Putamen (tissue), 1 donor: Measurements from ENCODE around the gene ABI1.
"Not testable (repeated sequence)": the region's sequence is repeated elsewhere in the genome, so short reads cannot be mapped to it uniquely, and the experiment has no call there.

ENCODE experiments used
- DNase-seq: peaks from one replicate; pipeline ENCODE4 v3.0.0-alpha.2; 2016; ENCODE audit warnings: low spot score

ABI1 gene

GRCh38 chr10:26860443-26861204 lies at the start of gene ABI1:
Gene ABI1 (minus strand): TSS chr10:26860958. CDS start chr10:26860863, 95 bp downstream.
- DNase-seq, result peak; percentile 99

DNA sequence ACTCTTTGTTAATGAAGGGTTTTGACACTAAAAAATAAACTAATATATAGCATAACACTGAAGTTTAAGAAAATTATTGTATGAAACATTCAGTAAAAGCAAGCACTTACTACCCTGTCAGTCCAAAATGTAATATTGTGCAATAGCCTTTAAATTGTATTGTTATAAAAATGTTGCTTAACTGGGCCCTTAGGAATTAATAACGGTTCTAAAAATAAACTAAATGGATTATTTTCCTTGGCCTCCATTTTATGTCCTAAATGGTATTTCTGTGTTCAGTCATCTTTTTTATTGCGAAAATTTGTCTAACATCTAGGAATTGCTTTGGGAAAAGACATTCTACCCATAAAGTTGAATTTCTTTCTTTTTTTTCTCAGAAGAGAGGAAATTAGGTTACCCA lies 49.0 kb upstream of the ABI1 start:
- no peak for DNase-seq

- DNase-seq, result not testable (repeated sequence)
Observed at GRCh38 chr10:26905253-26905781, 44.6 kb upstream of the ABI1 start.

GRCh38 chr10:26903431-26904217 lies 42.9 kb upstream of the ABI1 start:
- DNase-seq, result no peak

DNA sequence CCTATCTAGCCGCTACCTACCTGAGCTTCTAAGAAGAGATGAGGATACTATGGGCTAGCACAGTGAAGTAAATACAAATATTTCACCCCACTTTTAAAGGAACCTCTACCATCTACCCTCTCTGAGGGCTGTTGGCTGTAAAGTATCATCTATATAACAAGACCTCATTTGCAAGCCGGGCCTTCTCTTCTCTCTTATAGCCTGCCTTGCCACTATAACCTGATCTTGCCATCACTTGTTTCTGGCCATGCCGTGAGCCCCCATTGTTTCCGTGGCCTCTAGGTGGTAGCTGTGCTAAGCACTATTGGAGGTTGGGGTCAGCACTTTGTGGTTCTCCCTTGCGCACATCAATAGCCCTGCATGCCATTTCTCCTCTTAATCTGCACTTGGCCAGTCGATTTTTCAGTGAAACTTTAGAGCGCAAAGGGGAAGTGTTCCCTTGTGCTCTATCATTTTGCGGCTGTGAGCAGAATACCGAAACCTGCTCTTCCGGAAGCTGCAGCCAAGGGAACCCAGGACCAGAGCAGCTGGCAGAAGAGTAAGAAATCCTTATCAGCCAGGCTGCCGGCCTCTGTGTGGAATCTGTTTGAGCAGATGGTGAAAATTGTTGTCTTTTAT lies 31.7 kb upstream of the ABI1 start:
- DNase-seq, result not testable (repeated sequence)

- no peak for DNase-seq
Observed at GRCh38 chr10:26890956-26891355, 30.2 kb upstream of the ABI1 start.

DNA sequence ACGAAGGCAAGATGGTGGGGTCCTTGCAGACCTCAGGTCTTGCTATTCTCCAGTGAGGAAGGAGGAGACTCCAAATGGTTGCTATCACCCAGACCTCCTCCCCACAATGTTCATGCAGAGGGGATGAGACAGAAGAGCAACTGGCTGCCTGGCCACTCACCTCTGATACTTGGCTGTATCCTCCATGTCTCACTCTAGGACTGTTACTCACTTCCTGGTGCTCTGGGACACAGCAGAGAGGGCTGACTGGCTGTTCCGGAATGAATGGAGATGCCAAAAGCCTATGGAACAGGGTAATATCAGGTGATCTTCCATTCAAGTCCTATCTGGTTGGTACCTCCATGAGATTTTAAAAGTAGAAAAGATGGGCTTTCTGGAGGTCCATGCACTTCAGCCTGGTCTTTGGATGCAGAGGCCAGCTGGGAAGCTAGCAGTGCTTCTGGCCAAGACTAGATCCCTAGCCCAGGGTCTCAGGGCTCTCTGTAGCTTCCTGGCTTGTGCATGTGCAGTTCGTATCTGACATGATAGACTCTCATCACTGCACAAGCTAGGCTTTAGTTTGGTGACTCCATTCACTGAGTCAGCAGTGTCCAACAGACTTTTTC lies 27.0 kb upstream of the ABI1 start:
- no peak for DNase-seq

DNA sequence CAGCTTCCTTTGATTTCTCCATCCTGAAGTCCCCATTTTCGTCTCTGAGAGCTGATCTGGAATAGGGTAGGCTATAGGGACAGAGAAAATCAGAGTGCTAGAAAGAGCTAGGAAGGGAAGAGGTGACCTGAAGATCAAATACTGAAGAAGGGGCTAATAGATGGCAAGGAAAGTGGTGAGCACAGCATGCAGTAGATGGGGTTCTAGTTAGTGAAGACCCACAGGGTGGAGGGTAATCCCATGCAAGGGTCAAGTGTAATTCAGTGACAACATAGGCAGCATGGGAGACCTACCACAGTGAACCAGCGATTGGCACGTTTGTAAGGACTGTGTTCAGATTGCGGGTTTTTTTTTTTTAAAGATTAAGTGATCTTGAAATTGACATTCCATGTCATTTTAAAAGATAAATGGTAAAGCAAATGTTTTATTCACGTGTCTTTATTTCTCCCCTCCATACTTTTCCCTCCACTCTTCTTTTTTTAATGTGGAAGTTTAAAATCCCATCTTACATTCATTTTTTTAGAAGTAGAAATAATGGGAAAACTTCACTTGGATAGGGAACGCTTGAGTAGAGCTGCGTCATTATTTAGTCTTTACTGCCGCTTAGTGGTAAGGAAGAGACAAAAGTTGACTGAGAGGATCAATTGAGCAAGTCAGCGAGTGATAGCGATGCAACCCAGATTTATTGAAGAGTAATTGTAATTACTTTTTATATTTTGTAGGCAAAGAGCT lies 21.0 kb upstream of the ABI1 start:
- peak; percentile 63 for DNase-seq

GRCh38 chr10:26879744-26880143 lies 19.0 kb upstream of the ABI1 start:
- no peak for DNase-seq

DNA sequence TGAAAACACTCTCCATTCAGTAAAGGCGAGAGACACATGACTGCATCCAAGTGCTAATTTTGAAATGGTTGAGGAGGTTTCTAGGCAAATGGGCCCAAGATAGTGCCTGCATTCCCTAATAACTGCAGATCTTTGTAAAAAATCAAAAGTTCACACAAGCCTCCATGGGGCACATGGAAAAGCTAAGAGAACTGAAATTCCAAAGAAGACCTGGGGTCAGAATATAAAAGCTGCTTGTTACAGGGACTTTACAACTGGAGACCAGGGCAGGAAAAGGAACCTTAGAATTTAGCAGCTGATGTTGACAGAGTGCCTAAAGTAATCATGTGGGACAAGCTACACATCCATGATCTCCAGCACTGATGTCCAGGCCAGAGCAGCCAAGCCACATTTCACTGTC lies 10.0 kb upstream of the ABI1 start:
- no peak for DNase-seq

- DNase-seq, result no peak
Observed at GRCh38 chr10:26869528-26869927, 8.8 kb upstream of the ABI1 start.

GRCh38 chr10:26863351-26864076 lies 2.8 kb upstream of the ABI1 start:
- DNase-seq, result no peak

DNA sequence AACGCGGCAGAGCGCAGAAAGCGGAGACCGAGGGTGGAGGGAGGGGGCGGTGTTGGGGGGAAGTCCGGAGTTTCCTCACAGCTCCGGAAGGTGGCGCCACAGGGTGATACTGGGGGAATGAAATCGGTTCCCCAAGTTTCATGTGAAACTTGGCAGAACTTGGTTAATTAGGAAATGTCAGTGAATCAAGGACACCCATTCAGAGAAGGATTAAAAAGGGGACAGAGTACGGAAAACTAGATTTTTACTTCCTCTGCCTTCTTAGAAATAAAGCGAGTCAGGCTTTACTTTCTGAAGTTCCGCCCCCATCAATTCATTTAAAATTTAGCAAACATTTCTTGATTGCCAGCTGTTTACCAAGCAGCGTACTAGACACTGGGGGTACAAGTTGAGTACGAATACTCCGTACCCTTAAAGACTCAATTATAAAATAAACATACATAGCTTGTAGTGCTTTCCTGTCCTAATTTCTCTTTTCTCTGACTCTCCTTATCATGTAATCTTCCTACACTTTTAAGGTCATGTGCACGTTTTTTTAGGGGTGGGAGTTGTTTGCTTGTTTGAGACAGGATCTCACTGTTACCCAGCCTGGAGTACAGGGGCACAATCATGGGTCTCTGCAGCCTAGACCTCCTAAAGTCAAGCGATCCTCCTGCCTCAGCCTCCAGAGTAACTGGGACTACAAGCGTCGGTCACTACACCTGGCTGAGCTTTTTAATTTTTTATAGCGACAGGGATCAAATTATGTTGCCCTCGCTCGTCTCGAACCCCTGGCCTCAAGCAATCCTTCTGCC lies 644 bp upstream of the ABI1 start:
- no peak for DNase-seq

- peak; percentile 39 for DNase-seq
Observed at GRCh38 chr10:26860102-26860442, 686 bp downstream of the ABI1 start.

DNA sequence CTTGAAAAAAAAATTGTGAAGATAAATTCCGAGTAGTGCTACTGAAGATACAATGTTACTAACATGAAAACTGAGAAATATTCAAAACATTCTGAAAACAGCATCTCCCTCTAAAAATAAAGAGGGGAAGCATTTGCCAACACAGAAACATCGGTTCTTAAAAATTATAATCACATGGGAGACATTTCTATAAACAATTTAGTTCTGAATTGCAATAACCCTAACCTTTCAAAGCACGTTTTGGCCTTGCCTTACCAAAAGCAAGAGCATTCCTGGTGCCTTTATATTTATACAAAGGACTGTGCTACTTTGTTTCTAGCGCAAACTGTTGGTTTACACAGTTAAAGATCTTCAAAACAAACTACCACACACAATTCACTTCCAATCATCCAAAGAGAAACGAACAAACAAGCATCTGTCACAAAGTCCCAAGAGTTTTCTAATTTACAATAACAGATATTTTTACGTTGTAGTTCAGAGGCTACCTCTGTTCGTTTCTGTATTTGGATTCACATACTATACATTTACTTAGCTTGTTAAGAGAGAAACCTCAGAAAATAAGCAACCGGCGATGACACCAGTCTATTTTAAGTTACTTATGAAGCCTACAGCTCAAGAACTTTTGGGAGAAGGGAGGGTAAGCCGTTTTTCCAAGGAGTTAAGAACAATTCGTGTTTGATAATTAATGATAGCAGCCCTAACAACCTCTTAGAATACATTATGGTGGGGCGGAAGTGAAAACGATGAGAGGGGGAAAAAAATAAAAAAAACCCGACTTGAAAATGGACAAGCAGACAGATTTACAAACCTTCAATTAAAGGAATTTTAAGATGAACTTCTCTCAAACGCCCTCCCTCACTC lies 1.3 kb downstream of the ABI1 start:
- DNase-seq, result no peak

DNA sequence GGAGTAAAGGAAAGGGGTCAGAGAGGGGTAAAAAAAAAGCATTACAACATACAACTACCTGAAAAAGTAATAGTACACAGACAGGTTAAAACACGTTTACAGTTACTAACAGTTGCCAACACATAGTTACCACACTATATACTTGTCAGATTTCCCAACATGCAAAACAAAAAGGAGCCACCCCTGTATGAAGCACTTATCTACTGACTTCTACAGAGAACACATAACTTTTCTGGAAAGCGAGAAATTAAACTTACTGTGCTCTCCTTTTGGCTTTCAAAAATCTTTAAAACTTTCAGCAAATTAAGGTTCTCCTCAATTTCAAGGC lies 2.1 kb downstream of the ABI1 start:
- no peak for DNase-seq

DNA sequence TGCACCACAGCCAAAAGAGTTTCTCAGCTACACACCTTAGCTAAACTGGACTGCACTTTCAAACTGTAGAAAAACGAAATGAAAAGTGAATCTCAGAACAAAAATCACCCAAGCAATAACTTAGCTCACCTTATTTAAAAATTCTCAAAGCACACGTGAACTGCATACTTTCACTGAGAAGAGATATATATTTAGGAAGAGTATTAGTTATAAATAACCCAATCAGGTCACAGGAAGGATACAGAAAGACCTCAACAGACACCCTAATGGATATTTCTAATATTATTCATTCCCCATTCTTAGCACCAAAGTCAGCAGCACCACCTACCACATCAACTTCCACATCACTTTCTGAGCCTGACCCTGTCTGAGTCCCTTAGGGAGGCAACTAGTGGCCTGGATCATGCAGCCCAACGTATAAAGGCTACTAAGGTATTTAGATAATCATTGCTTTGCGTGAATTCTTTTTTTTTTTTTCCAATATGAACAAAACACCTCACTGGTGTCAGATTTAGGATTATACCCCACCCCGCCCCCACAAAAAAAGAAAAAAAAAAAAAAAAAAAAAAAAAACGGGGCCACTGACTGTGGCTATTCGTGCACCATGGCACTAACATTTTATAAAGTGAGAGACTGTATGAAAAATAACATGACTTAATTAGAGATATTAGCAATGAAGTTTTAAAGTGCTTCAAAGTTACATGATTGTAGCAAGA lies 2.6 kb downstream of the ABI1 start:
- no peak for DNase-seq

DNA sequence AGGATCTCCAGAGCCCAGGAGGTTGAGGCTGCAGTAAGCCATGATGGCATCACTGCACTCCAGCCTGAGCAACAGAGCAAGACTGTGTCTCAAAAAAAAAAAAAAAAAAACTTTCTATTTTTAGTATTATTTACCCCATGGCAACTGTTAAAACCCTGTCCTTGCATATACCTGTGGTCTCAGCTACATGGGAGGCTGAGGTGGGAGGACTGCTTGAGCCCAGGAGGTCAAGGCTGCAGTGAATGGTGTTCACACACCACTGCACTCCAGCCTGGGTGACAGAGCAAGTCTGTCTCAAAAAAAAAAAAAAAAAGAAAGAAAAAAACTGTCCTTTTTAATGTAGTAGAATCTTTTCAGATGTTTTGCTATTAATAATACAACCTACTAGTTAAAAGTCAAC lies 3.2 kb downstream of the ABI1 start:
- DNase-seq, result not testable (repeated sequence)

GRCh38 chr10:26855186-26855585 lies 5.6 kb downstream of the ABI1 start:
- DNase-seq, result no peak
